Measurements from ENCODE around the gene MYO5C.
A peak's percentile ranks its signal among the peaks of the same experiment; 100 is the strongest.

The MYO5C gene, protein sequence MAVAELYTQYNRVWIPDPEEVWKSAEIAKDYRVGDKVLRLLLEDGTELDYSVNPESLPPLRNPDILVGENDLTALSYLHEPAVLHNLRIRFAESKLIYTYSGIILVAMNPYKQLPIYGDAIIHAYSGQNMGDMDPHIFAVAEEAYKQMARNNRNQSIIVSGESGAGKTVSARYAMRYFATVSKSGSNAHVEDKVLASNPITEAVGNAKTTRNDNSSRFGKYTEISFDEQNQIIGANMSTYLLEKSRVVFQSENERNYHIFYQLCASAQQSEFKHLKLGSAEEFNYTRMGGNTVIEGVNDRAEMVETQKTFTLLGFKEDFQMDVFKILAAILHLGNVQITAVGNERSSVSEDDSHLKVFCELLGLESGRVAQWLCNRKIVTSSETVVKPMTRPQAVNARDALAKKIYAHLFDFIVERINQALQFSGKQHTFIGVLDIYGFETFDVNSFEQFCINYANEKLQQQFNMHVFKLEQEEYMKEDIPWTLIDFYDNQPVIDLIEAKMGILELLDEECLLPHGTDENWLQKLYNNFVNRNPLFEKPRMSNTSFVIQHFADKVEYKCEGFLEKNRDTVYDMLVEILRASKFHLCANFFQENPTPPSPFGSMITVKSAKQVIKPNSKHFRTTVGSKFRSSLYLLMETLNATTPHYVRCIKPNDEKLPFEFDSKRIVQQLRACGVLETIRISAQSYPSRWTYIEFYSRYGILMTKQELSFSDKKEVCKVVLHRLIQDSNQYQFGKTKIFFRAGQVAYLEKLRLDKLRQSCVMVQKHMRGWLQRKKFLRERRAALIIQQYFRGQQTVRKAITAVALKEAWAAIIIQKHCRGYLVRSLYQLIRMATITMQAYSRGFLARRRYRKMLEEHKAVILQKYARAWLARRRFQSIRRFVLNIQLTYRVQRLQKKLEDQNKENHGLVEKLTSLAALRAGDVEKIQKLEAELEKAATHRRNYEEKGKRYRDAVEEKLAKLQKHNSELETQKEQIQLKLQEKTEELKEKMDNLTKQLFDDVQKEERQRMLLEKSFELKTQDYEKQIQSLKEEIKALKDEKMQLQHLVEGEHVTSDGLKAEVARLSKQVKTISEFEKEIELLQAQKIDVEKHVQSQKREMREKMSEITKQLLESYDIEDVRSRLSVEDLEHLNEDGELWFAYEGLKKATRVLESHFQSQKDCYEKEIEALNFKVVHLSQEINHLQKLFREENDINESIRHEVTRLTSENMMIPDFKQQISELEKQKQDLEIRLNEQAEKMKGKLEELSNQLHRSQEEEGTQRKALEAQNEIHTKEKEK (N-terminal part only)

DNA sequence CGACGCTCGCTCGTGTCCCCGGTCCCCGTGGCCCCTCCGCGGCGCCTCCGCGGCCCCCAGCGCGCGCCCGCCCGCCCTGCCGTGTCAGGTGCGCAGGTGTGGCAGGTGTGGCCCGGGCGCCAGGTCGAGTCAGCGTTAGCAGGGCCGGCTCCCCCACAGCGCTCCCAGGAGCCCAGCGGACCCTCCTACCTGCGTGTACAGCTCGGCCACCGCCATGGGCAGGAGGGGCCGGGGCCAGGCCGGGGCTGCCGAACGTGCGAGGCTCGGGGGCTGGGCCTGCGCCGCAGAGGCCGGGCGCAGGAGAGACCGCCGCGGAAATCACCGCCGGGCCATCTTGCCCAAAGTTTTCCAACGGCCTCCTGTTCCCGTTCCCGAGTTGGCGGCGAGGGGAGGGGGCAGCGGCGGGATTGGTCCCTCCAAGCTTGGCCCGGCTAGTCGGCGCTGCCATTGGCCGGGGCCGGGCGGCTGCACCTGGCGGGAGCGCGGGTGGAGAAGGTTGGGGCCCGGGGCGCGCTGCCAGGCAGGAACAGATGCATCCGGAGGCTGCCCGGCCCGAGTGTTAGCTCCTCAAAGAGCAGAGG lies at the start of gene MYO5C:
TSS of gene MYO5C (minus strand) at position 384 of the 581 bp plus-strand sequence. CDS start at position 216, 168 bp downstream.
- DNase-seq = peak; percentile 13

DNA sequence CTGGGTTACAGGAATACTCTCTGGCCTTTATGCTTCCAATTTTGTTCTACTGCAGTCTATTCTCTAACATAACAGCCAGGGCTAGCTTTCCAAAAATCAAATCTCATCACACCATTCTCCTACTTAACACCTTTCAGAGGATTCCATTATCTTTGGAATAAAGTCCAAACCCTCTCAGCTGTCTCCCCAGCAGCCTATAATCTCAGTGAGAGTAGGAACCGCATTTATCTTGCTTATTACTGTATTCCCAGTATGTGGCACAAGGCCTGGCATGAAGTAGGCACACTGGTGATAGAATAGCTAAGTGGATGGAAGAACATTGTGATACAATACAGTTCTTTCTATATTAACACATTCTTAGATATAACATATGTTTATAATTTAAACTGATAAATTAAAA lies 49.0 kb upstream of the MYO5C start:
- no peak for DNase-seq

DNA sequence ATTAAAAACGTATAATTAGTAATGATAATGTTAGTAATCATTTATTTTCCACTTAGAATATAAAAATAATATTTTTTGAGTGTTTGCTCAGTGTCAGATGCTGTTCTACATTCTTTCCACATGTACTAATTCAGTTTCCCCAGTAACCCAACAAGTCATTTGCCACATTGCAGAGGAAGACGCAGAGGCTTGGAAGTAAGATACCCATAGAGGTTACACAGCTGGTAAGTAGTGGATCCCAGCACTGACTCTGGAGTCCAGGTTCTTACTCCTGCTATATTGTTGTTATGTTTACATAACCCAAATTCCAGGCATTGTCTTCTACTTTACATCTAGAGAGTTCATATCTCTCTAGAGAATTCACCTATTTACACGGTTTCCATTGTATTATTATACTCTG lies 48.2 kb upstream of the MYO5C start:
- no peak for DNase-seq

DNA sequence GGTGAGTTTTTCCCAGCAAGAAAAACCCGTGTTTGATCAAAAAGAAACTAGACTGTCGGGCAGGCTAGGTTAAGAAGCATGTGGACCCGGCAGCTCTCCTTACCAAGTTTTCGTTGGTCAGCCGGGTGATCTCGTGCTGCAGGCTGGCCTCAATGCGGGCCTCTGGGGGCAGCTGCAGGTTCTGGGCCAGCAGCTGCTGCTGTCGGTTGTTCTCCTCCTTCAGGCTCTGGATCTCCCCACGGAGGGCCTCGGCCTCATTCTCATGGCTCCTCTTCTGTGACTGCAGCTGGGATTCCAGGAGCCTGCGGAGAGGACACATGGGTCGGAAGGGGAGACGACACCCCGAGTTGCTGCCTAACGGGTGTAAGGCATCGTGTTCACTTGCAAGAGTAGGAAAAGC lies 44.5 kb upstream of the MYO5C start:
- DNase-seq = no peak

DNA sequence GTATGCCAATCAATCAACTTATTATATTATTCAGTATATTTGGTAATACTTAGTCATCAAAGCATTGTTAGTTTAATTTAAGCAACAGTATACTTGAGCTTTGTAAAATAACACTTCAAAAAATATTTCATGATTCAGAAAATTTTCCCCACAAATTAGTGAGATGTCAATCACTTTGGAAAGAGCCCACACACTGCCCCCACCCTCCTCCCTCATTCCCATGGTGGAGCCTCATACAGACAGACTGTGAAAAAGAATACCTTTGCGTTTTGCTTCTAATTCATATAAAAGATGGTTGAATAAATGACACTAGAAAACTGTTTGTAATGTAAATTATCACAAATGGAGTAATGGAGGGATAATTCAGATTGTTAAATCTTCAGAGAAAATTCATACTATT lies 43.3 kb upstream of the MYO5C start:
- DNase-seq = no peak

DNA sequence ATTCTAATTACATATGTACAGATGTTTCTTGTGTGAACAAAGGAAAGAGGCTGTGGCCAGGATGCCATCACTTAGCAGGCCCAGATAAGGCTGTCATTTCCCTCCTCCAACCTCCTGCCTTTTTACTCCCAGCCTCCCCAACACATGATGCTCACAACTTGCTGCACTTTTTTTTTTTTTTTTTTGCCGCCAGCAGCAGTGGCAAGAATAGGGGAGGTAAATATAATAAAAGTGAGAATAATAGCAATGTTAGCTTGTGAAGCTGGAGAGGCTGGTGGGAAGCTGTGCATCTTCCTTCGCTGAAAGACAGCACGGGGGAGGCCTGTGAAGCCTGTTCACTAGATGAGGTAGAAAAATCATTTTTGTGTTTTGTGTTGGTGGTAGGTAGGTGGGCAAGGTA lies 42.5 kb upstream of the MYO5C start:
- no peak for DNase-seq

DNA sequence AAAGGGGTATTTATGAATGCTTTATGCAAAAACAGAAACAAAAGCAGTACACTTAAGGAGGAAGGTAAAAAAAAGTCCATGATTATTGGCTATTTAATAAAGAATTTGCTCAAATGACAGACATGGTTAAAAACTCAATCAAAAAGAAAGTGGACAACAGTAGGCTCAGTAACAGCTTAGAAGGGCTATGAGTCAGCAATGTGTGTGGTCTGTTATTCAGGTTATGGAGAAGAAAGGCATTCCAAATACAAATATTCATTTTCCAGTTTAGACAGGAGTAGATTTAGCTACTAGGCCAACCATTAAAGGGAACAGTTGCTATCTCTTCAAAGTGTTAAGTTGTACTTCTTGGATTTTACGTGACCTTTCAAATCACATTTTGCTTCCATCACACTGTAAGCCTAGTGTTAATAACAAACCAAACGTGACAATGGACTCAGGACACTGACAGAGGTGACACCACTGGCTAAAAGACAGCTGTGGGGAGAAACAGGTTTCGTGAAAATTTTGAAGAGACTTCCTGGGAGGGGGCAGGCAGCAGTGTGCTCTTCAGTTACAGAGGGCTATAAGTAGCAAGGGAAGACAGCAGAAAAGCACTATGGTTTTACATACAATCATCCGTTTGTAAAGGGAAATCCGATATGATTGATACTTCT lies 41.7 kb upstream of the MYO5C start:
- DNase-seq = peak; percentile 70

DNA sequence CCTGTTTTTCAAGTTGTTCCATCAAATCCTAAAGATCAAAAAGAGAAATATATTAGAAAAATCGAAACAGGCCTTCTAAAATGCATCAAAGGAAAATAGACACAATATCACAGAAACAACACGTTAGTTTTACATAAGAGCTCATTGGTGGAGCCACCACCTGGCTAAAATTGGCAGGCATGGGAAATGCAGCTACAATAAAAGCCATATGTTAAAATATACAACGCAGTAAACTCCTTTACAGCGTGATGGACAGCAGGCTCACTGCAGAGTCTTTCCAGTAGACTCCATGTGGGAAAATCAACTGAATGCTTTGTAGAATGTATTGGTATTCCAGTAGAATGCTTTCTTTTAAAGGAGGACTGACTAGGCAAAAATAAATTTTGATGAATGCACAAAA lies 40.9 kb upstream of the MYO5C start:
- DNase-seq = no peak

DNA sequence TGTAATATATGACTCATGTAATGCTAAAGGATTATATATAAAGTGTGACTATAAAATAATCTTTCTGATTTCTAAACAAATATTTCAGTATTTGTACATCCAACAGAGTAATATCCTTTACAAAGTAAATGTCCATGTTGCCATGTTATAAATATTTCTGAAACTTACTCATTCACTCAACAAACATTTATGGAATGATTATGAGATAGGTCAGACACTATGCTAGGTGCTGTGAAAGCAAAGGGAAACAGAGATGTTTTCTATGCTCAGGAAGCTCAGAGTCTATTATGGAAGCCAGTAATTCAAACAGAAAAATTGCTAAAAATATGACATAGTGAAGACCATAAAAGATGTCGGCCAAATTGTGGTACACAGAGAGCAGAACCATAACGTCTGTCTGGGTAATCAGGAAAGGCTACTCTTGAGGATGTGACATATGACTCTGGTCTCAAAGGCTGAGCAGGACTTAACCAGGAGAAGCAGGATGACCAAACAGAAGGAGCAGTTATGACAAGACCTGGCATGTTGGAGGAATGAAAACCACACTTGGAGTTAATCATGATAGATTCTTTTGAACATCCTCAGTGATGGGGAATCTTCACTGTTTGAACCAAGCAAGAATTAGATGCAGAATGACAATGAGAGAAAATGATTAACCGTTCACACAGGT lies 39.0 kb upstream of the MYO5C start:
- peak; percentile 62 for DNase-seq

DNA sequence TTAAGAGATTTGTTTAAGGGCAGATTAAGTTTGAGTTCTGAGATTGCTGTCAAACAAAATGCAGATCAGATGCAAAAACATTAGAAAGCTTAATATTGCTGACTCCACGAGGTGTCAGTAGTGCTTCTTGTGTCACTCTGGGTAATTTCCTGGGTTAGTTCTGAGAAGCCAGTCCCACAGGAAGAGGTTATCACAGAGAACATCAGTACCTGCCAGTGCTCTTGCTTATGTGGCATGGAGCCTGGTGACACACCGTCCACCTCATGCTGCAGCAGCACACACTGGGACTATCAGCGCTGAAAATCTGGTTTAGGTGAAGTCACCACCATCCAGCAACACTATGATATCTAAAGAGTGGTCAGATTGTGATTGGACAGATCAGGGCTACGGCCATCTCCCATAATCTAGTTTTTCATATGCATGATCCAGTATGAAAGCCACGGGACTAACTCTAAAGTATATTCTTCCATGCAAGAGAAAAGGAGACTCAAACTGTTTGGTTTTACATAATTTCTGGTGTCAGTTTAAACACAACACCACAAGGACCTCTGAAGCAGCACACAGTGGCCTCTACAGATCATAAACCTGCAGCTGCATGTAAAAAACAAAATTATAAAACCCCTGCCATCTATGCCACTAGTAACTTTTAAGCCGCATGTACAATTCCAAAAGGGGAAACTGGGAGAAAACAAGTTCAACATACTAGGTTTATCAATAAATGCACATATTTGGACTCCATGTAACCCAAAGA lies 36.1 kb upstream of the MYO5C start:
- DNase-seq = peak; percentile 52

DNA sequence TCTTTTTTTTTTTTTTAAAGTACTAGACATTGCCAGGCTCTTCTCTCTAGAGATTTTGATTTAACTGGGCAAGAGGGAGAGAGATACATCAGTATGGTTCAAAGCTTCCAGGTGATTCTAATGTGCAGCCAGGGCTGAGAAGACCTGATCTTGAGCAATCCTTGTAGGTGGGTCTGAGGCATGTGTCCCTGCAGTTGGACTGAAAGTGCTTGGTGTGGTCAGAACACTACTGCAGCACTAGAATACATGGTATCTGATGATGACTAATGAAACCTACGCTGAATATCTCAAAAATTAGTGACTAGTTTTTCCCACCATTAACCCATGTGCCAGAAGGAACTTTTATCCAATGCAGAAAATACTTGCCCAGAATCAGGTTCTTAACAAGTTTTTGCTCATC lies 34.4 kb upstream of the MYO5C start:
- DNase-seq = no peak

DNA sequence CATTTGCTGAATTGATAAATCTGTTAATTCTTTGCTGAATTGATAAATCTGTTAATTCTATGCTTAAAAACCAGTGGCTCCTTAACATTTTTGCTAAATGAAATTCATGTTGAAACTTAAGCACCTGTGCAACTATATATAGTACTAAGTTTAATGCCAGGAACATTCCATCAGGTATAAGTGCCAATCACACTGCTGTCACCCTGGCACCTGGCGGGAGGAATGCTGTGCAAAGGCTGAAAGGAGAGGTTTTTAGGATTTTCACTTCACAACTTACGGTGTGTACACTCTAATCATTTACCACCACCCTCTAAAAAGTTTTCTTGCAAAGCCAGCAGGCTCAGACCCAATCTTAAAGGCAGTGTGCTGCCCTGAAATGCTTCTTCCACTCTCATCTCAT lies 33.5 kb upstream of the MYO5C start:
- DNase-seq = no peak

DNA sequence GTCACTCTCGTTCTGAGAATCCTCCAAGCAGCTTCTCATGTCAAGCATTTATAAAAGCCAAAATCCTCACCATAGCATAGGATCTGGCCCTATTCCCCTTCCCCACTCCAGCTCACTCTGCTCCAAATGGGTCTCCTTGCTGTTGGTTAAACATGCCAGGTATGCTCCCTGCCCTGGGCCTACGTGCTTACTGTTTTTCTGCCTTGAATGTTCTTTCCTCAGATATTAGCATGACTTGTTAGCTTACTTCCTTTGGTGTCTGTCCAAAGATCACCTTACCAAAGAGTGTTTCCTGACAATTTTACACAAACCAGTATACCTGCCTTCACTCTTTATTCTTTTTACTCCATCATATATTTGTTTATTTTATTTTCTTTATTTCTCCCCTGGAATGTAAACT lies 33.1 kb upstream of the MYO5C start:
- DNase-seq = no peak

DNA sequence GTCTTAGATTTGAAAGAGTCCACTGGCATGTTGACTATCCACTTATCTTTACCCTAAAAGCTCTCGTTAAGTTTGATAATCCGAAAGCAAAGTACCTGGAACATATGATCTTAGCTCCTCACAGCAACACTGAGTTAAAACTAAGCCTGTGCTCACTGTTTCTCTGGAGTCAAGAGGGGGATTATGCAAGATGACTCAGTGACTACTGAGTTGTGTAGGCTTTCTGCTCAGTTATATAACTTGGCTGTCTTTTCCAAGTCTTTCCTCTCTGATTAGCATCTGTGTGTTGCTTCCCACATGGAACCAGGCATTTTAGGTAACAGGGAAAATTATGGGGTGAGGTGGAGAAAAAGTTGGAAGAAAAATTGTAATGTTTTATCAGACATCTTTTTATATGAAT lies 31.2 kb upstream of the MYO5C start:
- DNase-seq = no peak

DNA sequence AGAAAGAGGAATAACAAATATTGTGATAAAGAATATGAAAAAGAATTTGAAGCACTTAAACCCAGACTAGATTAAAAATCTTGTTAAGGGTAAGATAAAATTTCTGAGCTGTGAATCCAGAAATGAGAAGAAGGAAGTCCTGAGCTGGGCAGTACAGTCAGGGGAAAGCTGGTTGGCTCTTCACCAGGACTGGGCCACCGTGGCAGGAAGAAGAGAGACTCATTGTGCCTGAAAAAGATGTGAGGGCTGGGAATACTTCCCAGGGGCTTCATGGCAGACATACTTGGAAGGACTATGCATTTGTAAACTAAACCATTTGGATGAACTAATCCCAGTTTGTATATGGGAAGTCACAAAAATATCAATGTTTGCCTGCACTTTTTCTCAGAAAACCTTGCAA lies 28.5 kb upstream of the MYO5C start:
- no peak for DNase-seq

DNA sequence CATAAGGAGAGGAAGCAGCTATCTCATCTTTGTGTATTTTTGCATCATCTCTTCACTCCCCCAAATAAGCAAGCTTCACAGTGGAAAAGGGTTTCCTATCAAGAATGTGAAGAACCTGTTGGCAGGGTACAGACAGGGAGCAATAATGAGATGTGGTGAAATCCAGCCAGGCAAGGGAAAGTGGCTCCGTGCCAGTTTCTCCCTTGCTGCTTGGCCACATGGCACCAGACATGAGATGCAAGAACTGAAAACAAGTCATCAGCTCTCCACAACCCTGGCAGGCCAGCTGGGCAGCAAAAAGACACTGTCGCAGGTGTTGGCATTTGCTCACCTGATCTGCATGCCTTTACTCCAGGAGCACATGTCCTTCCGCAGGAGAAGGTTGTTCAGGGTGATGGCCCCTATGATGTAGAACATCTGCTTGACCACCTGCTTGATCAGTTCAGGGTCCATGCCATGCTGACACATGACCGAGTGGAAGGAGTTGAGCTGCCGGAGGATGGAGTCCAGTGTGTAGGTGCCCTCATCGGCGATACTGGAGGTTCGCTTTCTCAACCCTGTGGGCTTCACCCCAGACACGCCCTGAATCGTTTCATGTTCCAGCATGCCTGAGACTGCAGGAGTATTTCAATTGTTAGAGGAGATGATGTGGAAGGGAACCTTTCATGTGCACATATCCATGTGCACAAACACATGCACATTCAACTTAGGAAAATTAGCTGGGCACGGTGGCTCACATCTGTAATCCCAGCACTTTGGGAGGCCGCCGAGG lies 23.3 kb upstream of the MYO5C start:
- DNase-seq = no peak

DNA sequence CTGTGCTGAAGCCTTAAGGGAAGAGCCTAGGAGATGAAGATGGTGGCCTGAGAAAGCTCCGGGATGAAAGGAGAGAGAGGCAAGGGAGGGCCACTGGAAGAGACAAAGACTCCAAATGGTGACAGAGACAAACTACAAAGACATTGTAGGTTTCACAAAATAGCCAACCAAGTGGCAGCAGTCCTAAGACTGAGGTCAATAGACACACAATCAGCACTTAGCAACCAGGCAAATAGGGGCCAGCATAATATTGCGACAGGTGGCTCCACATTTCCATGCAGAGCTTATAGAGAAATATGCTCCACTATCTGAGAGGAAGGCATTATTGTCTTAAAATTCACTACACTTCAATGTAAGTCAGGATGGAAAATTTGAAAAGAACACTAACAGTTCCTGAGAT lies 22.1 kb upstream of the MYO5C start:
- no peak for DNase-seq

DNA sequence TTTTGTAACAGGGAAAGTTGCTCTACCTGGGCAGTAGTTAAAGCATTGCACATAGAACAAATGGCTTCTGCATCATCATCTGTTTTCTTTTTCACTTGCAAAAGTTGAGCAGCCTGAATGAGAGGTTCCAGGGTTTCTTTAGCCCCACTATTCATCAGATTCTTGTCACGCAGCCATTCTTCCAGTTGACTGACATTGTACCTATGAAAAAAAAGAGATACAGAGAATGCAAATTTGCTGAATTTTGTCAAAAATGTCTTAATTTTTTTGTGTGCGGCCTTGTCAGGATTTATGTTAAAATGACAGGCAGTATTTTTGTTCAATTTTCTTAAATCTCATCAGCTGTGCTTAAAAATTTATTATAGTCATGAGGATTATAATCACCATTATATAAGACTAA lies 21.4 kb upstream of the MYO5C start:
- no peak for DNase-seq

DNA sequence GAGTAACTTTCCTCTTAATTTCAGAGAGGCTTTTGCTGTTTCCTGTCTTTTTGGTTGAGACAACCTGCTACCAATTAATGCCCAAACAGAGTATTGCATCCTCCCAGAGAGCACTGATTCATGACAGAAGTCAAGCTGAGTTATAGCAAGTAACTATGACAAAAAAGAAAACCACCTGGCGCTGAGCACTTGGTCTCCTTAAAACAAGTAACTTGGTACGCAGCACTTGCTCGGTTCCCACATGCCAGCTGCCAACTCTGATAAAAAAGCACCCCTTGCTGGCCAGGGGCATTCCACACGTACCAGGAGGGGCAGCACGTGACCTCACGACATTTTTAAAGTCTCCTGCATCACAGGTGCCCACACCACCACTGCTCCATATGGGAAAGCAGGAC lies 13.5 kb upstream of the MYO5C start:
- no peak for DNase-seq

DNA sequence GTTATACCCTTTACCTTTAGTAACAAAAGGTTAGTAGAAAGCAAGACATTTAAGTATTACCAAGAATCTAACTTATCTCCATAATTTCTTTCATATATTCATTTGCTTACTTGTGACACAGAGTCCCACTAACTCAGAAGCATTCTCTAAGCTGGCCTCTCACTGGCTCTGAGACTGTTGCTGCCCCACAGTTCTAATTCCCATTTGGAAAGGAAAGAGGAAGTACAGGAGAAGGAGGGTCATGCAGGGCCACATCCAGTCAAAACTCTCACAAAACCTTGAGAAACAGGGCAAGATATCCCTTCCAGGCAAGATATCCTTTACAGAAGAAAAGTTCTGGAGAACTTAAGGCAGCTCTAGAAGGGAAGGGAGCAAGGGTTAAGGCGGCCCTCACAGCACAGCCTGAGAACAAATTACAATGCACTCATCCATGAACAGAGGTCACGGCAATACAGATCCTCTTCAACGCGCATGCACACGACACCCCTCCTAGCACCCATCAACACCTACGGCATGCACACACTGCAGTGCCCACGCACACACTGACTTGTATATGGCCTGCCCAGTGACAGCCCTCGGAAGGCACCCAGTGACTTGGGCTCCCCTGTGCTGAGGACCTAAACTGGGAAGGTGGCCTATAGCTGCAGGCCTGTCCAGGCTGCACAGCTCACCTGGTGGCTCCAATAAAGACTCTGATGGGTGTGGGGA lies 13.0 kb upstream of the MYO5C start:
- no peak for DNase-seq
